ENCODE data around the gene ITGA5.
A peak's percentile ranks its signal among the peaks of the same experiment; 100 is the strongest.

ITGA5 gene

GRCh38 chr12:54419088-54419887 lies at the start of gene ITGA5:
TSS of gene ITGA5 (minus strand) at chr12:54419266. CDS start at chr12:54419198, 68 bp downstream.
- DNase-seq: peak; percentile 81

GRCh38 chr12:54465857-54466523 lies 46.9 kb upstream of the ITGA5 start:
- DNase-seq: no peak

GRCh38 chr12:54463484-54463883 lies 44.4 kb upstream of the ITGA5 start:
- no peak for DNase-seq

- no peak for DNase-seq
These were observed 44.0 kb upstream of the ITGA5 start for GRCh38 chr12:54463034-54463433.

- no peak for DNase-seq
These were observed 41.4 kb upstream of the ITGA5 start for GRCh38 chr12:54460317-54460923.

- DNase-seq: no peak
These were observed 40.3 kb upstream of the ITGA5 start for GRCh38 chr12:54459355-54459754.

GRCh38 chr12:54455760-54456469 lies 36.8 kb upstream of the ITGA5 start:
- DNase-seq: no peak

- no peak for DNase-seq
These were observed 33.6 kb upstream of the ITGA5 start for GRCh38 chr12:54452628-54453027.

- no peak for DNase-seq
These were observed 29.3 kb upstream of the ITGA5 start for GRCh38 chr12:54448344-54448743.

- no peak for DNase-seq
These were observed 28.9 kb upstream of the ITGA5 start for GRCh38 chr12:54447917-54448316.

- no peak for DNase-seq
These were observed 25.1 kb upstream of the ITGA5 start for GRCh38 chr12:54444206-54444605.

- DNase-seq: no peak
These were observed 24.4 kb upstream of the ITGA5 start for GRCh38 chr12:54443446-54443845.

GRCh38 chr12:54442961-54443360 lies 23.9 kb upstream of the ITGA5 start:
- DNase-seq: no peak

- no peak for DNase-seq
These were observed 23.0 kb upstream of the ITGA5 start for GRCh38 chr12:54442099-54442498.

GRCh38 chr12:54439521-54440255 lies 20.6 kb upstream of the ITGA5 start:
- no peak for DNase-seq

GRCh38 chr12:54439096-54439495 lies 20.0 kb upstream of the ITGA5 start:
- no peak for DNase-seq

GRCh38 chr12:54438517-54438916 lies 19.5 kb upstream of the ITGA5 start:
- no peak for DNase-seq

- DNase-seq: no peak
These were observed 18.6 kb upstream of the ITGA5 start for GRCh38 chr12:54437697-54438096.

GRCh38 chr12:54437243-54437642 lies 18.2 kb upstream of the ITGA5 start:
- no peak for DNase-seq

GRCh38 chr12:54432815-54433164 lies 13.7 kb upstream of the ITGA5 start:
- DNase-seq: no peak

- DNase-seq: peak; percentile 71
These were observed 13.1 kb upstream of the ITGA5 start for GRCh38 chr12:54431911-54432814.
